ENCODE measurements around the gene IPO13.

The IPO13 gene

GRCh38 chr1:44015206-44015605 lies 68.5 kb downstream of the IPO13 start:
- no peak for DNase-seq

- DNase-seq: peak in 1 of 2 donors; percentile 67
Observed at GRCh38 chr1:44016041-44016889, 69.5 kb downstream of the IPO13 start.

- peak in 1 of 2 donors; percentile 60 for DNase-seq
Observed at GRCh38 chr1:44016890-44017400, 70.2 kb downstream of the IPO13 start.

Data from hippocampal formation (tissue), 2 donors.